Mammary epithelial cell (primary cell): ENCODE results near the gene ADAMTSL2.

Source experiments
- EZH2 ChIP-seq: IDR thresholded peaks from 2 replicates; pipeline ENCODE4 v1.6.1; 2012; ENCODE audit warnings: low read length, inconsistent platforms, borderline replicate concordance
- TF ChIP-seq, protein P1 (sequence below), 2 donors: IDR thresholded peaks in 1 of 2; conservative IDR thresholded peaks in 1 of 2; 2 replicates each; pipeline ENCODE4 v1.5.1; 2011 to 2012; ENCODE audit warnings: inconsistent platforms in 2 of 2, low read length in 2 of 2, mild to moderate bottlenecking in 2 of 2, control low read depth in 1 of 2, low read depth in 1 of 2; ENCODE audit not compliant: insufficient read depth in 1 of 2; ENCODE audit errors: extremely low read depth in 1 of 2

DNA sequence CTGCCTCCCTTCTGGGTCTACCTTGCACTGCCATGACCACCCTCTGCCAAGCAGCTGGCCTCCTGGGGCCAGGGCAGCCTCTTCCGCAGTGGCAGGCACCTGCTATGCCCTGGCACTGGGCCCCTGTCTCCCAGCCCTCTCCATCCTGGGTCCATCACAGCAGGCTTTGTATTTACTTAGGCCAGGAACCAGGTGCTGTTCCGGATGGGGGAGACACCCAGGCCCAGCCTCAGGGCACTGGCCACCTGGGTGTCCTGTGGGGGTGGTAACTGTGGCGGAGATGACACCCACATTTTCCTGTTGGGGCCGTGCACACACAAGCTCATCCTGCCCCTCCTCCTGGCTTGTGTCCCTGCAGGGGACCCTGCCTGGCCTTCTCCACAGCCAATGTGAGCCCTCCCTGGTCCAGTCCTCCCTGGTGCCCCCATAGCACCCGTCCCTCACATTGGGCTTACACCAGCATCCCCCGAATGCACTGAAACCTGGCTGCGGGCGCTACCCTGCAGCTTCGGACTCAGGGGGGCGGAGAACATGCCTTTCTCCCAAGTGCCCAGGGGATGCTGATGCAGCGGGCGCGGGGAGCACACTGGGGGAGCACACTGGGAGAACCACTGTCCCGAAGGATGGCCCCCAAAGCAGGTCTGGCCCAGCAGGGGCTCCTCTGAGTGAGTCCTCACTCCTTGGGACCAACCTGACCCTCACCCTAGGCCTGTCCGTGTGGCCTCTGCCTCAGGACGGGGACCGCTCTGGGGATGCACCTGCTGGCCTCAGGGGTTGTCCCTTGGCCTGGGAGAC is 56.8 kb downstream of the ADAMTSL2 start:
- TF ChIP-seq, protein P1, sequence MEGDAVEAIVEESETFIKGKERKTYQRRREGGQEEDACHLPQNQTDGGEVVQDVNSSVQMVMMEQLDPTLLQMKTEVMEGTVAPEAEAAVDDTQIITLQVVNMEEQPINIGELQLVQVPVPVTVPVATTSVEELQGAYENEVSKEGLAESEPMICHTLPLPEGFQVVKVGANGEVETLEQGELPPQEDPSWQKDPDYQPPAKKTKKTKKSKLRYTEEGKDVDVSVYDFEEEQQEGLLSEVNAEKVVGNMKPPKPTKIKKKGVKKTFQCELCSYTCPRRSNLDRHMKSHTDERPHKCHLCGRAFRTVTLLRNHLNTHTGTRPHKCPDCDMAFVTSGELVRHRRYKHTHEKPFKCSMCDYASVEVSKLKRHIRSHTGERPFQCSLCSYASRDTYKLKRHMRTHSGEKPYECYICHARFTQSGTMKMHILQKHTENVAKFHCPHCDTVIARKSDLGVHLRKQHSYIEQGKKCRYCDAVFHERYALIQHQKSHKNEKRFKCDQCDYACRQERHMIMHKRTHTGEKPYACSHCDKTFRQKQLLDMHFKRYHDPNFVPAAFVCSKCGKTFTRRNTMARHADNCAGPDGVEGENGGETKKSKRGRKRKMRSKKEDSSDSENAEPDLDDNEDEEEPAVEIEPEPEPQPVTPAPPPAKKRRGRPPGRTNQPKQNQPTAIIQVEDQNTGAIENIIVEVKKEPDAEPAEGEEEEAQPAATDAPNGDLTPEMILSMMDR (conservative IDR thresholded peaks at IDR 0.05 in 1 of 2, IDR thresholded peaks at IDR 0.05 in 1 of 2; ENCODE audit: extremely low read depth in 1 of 2, insufficient read depth in 1 of 2, low read depth in 1 of 2, low read length in 2 of 2): no peak
- no peak for TF ChIP-seq EZH2
